HepG2 (cell line): ENCODE measurements around the gene F12. TPM values are rescaled to one million over a fixed set of nuclear protein-coding genes. Genes with fewer than 3 reads are reported as not detected.

Experiments
- CHD4 ChIP-seq: fragments of 200-600 bp; sonication (generic); IDR thresholded peaks from 2 replicates; pipeline ENCODE4 v1.7.0; 2017; ENCODE audit warnings: mild to moderate bottlenecking, low read length, borderline replicate concordance
- DNMT1 ChIP-seq: sonication (generic); formaldehyde crosslinking; IDR thresholded peaks from 2 replicates; pipeline ENCODE4 v1.5.1; 2020; ENCODE audit warnings: mild to moderate bottlenecking, missing genetic modification reagents
- FOXJ3 ChIP-seq: sonication (generic); formaldehyde crosslinking; IDR thresholded peaks from 2 replicates; pipeline ENCODE4 v1.4.0; 2020; ENCODE audit warnings: missing genetic modification reagents, mild to moderate bottlenecking, borderline replicate concordance
- LCORL ChIP-seq, 2 experiments: fragments of 450-650 bp in 1 of 2; sonication (generic) in 1 of 2; formaldehyde crosslinking in 1 of 2; IDR thresholded peaks; 2 replicates each; pipeline versions ENCODE4 v1.5.0 to v1.6.1; 2017 to 2020; ENCODE audit warnings: antibody characterized with exemption in 1 of 2, missing genetic modification reagents in 1 of 2
- REL ChIP-seq: sonication (generic); formaldehyde crosslinking; conservative IDR thresholded peaks from 2 replicates; pipeline ENCODE4 v1.8.0; 2022; ENCODE audit warnings: mild to moderate bottlenecking, missing genetic modification reagents, moderate library complexity
- SAP130 ChIP-seq: IDR thresholded peaks from 2 replicates; pipeline ENCODE4 v1.6.1; 2016; ENCODE audit warnings: low read depth
- TCF7L2 ChIP-seq: IDR thresholded peaks from 2 replicates; pipeline ENCODE4 v1.6.1; 2011; ENCODE audit warnings: mild to moderate bottlenecking, low read depth, low read length, moderate library complexity
- ZBTB42 ChIP-seq: sonication (generic); formaldehyde crosslinking; IDR thresholded peaks from 2 replicates; pipeline ENCODE4 v1.5.0; 2020; ENCODE audit warnings: mild to moderate bottlenecking, missing genetic modification reagents
- ZFP36 ChIP-seq: fragments of 150-350 bp; IDR thresholded peaks from 2 replicates; pipeline ENCODE4 v1.6.1; 2018; ENCODE audit warnings: borderline replicate concordance, low read length, low read depth; ENCODE audit not compliant: partially characterized antibody
- ZFP37 ChIP-seq: sonication (generic); formaldehyde crosslinking; IDR thresholded peaks from 2 replicates; pipeline ENCODE4 v1.4.0; 2020; ENCODE audit warnings: missing genetic modification reagents, borderline replicate concordance
- ZNF225 ChIP-seq: sonication (generic); formaldehyde crosslinking; IDR thresholded peaks from 2 replicates; pipeline ENCODE4 v1.4.0; 2020; ENCODE audit warnings: mild to moderate bottlenecking, missing genetic modification reagents
- ZNF607 ChIP-seq: sonication (generic); formaldehyde crosslinking; IDR thresholded peaks from 2 replicates; pipeline ENCODE4 v1.5.1; 2020; ENCODE audit warnings: missing genetic modification reagents, mild to moderate bottlenecking, borderline replicate concordance
- ZNF776 ChIP-seq: sonication (generic); formaldehyde crosslinking; IDR thresholded peaks from 2 replicates; pipeline ENCODE4 v1.4.0; 2020; ENCODE audit warnings: mild to moderate bottlenecking, missing genetic modification reagents
- ZNF839 ChIP-seq: sonication (generic); formaldehyde crosslinking; IDR thresholded peaks from 2 replicates; pipeline ENCODE4 v1.4.0; 2020; ENCODE audit warnings: missing genetic modification reagents, mild to moderate bottlenecking, borderline replicate concordance
- ZNF841 ChIP-seq: sonication (generic); formaldehyde crosslinking; IDR thresholded peaks from 2 replicates; pipeline ENCODE4 v1.8.1; 2023; ENCODE audit warnings: missing genetic modification reagents, borderline replicate concordance
- polyA plus RNA-seq, 8 experiments: library from polyadenylated mRNA; depleted of rRNA in 3 of 8; stranded (reverse) in 7 of 8; unstranded in 1 of 8; fragments of >200 nt; fragmentation: Illumina TruSeq in 4 of 8; extraction: Trizol in 4 of 8; gene quantifications; 2 replicates each; pipeline versions ENCODE4 v1.2.1 to v1.2.3, GENCODE V29; 2011 to 2016; ENCODE audit warnings: low read depth in 4 of 8, missing spikeins in 1 of 8, mixed read lengths in 1 of 8; ENCODE audit not compliant: insufficient read depth in 1 of 8
- total RNA-seq, 5 experiments: library from RNA; depleted of rRNA; stranded (reverse); fragments of >200 nt; fragmentation: Illumina TruSeq; extraction: Trizol; gene quantifications; 2 replicates each; pipeline ENCODE4 v1.2.3, GENCODE V29; 2016; ENCODE audit warnings: low read depth in 1 of 5
- TF ChIP-seq, protein P1 (sequence below): sonication (generic); formaldehyde crosslinking; IDR thresholded peaks from 2 replicates; pipeline ENCODE4 v1.5.0; 2020; ENCODE audit warnings: mild to moderate bottlenecking, missing genetic modification reagents
- TF ChIP-seq, protein P2 (sequence below): sonication (generic); formaldehyde crosslinking; IDR thresholded peaks from 2 replicates; pipeline ENCODE4 v1.5.1; 2020; ENCODE audit warnings: mild to moderate bottlenecking, missing genetic modification reagents, moderate library complexity
- TF ChIP-seq, protein P3 (sequence below): sonication (generic); formaldehyde crosslinking; IDR thresholded peaks from 2 replicates; pipeline ENCODE4 v1.8.0; 2022; ENCODE audit warnings: mild to moderate bottlenecking, missing genetic modification reagents, moderate library complexity
- TF ChIP-seq, protein P4 (sequence below): sonication (generic); formaldehyde crosslinking; IDR thresholded peaks from 2 replicates; pipeline ENCODE4 v1.5.0; 2020; ENCODE audit warnings: mild to moderate bottlenecking, missing genetic modification reagents, moderate library complexity

F12 gene
- total and polyA plus RNA-seq, 2 of the 13 experiments (the other 11 are each of a cell fraction or from before 2014, with no cell fraction given), result 2.5 to 3.0 TPM

DNA sequence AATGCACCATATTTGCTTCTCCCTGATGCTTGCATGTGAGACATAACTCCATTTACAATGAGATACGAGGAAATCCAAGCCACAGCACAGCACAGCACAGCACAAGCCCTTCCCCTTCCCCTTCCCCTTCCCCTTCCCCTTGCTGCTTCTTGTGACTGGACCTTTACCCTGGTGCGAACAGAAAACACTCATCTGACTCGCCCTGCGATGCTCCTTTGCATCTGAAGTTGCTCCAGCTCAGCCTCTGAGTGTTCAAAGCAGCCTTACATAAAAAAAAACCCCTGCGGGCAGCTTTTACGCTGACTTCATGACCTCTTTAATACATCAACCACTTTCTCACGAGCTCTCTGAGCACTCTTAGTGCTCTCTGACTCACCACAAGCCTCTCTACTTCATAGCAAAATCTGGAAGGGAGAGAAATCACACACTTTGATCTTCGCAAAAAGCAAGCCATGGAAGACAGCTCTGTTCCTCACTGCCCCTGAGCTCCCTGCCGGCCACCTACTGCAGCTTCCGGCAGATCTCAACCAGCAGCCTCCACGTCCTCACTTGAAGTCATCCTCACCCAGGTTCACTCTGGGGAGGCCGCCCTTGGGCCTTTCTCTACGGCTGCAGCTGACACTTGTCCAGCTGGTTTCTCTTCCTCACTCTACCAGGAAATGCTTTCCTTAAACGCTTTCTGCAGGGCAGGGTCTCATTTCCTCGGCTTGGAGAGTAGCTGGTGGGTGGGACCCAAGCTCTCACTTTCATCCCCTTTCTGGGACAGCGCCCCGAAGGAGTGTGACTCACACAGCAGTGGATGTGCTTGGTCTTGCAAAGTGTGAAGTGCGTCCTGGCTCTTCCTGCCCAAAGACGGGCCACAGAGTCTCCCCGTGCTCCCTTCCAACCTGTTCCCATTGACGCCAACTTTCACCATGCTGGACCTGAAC is 19.9 kb downstream of the F12 start (continued):
- TF ChIP-seq, protein P1, sequence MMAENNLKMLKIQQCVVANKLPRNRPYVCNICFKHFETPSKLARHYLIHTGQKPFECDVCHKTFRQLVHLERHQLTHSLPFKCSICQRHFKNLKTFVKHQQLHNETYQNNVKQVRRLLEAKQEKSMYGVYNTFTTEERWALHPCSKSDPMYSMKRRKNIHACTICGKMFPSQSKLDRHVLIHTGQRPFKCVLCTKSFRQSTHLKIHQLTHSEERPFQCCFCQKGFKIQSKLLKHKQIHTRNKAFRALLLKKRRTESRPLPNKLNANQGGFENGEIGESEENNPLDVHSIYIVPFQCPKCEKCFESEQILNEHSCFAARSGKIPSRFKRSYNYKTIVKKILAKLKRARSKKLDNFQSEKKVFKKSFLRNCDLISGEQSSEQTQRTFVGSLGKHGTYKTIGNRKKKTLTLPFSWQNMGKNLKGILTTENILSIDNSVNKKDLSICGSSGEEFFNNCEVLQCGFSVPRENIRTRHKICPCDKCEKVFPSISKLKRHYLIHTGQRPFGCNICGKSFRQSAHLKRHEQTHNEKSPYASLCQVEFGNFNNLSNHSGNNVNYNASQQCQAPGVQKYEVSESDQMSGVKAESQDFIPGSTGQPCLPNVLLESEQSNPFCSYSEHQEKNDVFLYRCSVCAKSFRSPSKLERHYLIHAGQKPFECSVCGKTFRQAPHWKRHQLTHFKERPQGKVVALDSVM, result peak; percentile 71
- no peak for TF ChIP-seq REL (CRISPR knock-in tag)
- TF ChIP-seq CHD4, result no peak
- TF ChIP-seq, protein P2, sequence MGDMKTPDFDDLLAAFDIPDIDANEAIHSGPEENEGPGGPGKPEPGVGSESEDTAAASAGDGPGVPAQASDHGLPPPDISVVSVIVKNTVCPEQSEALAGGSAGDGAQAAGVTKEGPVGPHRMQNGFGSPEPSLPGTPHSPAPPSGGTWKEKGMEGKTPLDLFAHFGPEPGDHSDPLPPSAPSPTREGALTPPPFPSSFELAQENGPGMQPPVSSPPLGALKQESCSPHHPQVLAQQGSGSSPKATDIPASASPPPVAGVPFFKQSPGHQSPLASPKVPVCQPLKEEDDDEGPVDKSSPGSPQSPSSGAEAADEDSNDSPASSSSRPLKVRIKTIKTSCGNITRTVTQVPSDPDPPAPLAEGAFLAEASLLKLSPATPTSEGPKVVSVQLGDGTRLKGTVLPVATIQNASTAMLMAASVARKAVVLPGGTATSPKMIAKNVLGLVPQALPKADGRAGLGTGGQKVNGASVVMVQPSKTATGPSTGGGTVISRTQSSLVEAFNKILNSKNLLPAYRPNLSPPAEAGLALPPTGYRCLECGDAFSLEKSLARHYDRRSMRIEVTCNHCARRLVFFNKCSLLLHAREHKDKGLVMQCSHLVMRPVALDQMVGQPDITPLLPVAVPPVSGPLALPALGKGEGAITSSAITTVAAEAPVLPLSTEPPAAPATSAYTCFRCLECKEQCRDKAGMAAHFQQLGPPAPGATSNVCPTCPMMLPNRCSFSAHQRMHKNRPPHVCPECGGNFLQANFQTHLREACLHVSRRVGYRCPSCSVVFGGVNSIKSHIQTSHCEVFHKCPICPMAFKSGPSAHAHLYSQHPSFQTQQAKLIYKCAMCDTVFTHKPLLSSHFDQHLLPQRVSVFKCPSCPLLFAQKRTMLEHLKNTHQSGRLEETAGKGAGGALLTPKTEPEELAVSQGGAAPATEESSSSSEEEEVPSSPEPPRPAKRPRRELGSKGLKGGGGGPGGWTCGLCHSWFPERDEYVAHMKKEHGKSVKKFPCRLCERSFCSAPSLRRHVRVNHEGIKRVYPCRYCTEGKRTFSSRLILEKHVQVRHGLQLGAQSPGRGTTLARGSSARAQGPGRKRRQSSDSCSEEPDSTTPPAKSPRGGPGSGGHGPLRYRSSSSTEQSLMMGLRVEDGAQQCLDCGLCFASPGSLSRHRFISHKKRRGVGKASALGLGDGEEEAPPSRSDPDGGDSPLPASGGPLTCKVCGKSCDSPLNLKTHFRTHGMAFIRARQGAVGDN (CRISPR knock-in tag), result peak; percentile 55; the same call in 1 of the 2 replicates
- TF ChIP-seq FOXJ3 (CRISPR knock-in tag), result no peak
- no peak for TF ChIP-seq ZFP36
- no peak for TF ChIP-seq ZNF839 (CRISPR knock-in tag)
- 0 out of 2 replicates have a peak, but pooled peaks have one; percentile 38 for TF ChIP-seq ZNF225 (CRISPR knock-in tag)
- no peak for TF ChIP-seq ZNF776 (CRISPR knock-in tag)
- TF ChIP-seq, protein P3, sequence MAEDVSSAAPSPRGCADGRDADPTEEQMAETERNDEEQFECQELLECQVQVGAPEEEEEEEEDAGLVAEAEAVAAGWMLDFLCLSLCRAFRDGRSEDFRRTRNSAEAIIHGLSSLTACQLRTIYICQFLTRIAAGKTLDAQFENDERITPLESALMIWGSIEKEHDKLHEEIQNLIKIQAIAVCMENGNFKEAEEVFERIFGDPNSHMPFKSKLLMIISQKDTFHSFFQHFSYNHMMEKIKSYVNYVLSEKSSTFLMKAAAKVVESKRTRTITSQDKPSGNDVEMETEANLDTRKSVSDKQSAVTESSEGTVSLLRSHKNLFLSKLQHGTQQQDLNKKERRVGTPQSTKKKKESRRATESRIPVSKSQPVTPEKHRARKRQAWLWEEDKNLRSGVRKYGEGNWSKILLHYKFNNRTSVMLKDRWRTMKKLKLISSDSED (CRISPR knock-in tag), result no peak
- TF ChIP-seq, protein P4, sequence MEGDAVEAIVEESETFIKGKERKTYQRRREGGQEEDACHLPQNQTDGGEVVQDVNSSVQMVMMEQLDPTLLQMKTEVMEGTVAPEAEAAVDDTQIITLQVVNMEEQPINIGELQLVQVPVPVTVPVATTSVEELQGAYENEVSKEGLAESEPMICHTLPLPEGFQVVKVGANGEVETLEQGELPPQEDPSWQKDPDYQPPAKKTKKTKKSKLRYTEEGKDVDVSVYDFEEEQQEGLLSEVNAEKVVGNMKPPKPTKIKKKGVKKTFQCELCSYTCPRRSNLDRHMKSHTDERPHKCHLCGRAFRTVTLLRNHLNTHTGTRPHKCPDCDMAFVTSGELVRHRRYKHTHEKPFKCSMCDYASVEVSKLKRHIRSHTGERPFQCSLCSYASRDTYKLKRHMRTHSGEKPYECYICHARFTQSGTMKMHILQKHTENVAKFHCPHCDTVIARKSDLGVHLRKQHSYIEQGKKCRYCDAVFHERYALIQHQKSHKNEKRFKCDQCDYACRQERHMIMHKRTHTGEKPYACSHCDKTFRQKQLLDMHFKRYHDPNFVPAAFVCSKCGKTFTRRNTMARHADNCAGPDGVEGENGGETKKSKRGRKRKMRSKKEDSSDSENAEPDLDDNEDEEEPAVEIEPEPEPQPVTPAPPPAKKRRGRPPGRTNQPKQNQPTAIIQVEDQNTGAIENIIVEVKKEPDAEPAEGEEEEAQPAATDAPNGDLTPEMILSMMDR, result peak; percentile 30; the same call in 1 of the 2 replicates
- no peak for TF ChIP-seq ZNF841 (CRISPR knock-in tag)
- TF ChIP-seq ZFP37 (CRISPR knock-in tag), result no peak
- no peak for TF ChIP-seq ZNF607 (CRISPR knock-in tag)
- TF ChIP-seq SAP130 (CRISPR knock-in tag), result peak; percentile 40
- TF ChIP-seq LCORL (IDR thresholded peaks at IDR 0.05), result no peak
- 0 out of 2 replicates have a peak, but pooled peaks have one; percentile 21 for TF ChIP-seq LCORL (CRISPR knock-in tag; IDR thresholded peaks at IDR 0.05)
- no peak for TF ChIP-seq DNMT1
- TF ChIP-seq ZBTB42 (CRISPR knock-in tag), result no peak
- no peak for TF ChIP-seq TCF7L2
